ENCODE data around the gene BDKRB2.

The BDKRB2 gene

GRCh38 chr14:96197163-96197852 is 7.3 kb upstream of the BDKRB2 start:
- in situ Hi-C loops (cut with MboI; ENCODE audit: low sequenced_read_pairs): no loop called here

GRCh38 chr14:96197969-96198368 is 6.7 kb upstream of the BDKRB2 start:
- in situ Hi-C loops (cut with MboI; ENCODE audit: low sequenced_read_pairs): no loop called here

GRCh38 chr14:96198430-96199130 is 6.1 kb upstream of the BDKRB2 start:
- in situ Hi-C loops (cut with MboI; ENCODE audit: low sequenced_read_pairs): no loop called here

- in situ Hi-C loops (cut with MboI; ENCODE audit: low sequenced_read_pairs): no loop called here
Measured at GRCh38 chr14:96201157-96201556, 3.5 kb upstream of the BDKRB2 start.

- in situ Hi-C loops (cut with MboI; ENCODE audit: low sequenced_read_pairs): no loop called here
Measured at GRCh38 chr14:96201965-96202364, 2.7 kb upstream of the BDKRB2 start.

- in situ Hi-C loops (cut with MboI; ENCODE audit: low sequenced_read_pairs): no loop called here
Measured at GRCh38 chr14:96202441-96203094, 2.1 kb upstream of the BDKRB2 start.

- in situ Hi-C loops (cut with MboI; ENCODE audit: low sequenced_read_pairs): no loop called here
Measured at GRCh38 chr14:96203116-96203515, 1.5 kb upstream of the BDKRB2 start.

GRCh38 chr14:96203635-96204034 is 1.0 kb upstream of the BDKRB2 start:
- in situ Hi-C loops (cut with MboI; ENCODE audit: low sequenced_read_pairs): no loop called here

- in situ Hi-C loops (cut with MboI; ENCODE audit: low sequenced_read_pairs): no loop called here
Measured at GRCh38 chr14:96205059-96205977, 679 bp downstream of the BDKRB2 start.

GRCh38 chr14:96205978-96206360 is 1.3 kb downstream of the BDKRB2 start:
- in situ Hi-C loops (cut with MboI; ENCODE audit: low sequenced_read_pairs): no loop called here

- in situ Hi-C loops (cut with MboI; ENCODE audit: low sequenced_read_pairs): no loop called here
Measured at GRCh38 chr14:96206461-96206860, 1.8 kb downstream of the BDKRB2 start.

GRCh38 chr14:96207686-96208085 is 3.0 kb downstream of the BDKRB2 start:
- in situ Hi-C loops (cut with MboI; ENCODE audit: low sequenced_read_pairs): no loop called here

GRCh38 chr14:96208739-96209138 is 4.1 kb downstream of the BDKRB2 start:
- in situ Hi-C loops (cut with MboI; ENCODE audit: low sequenced_read_pairs): no loop called here

GRCh38 chr14:96212140-96212539 is 7.5 kb downstream of the BDKRB2 start:
- in situ Hi-C loops (cut with MboI; ENCODE audit: low sequenced_read_pairs): no loop called here

- in situ Hi-C loops (cut with MboI; ENCODE audit: low sequenced_read_pairs): no loop called here
Measured at GRCh38 chr14:96212896-96213295, 8.3 kb downstream of the BDKRB2 start.

- in situ Hi-C loops (cut with MboI; ENCODE audit: low sequenced_read_pairs): no loop called here
Measured at GRCh38 chr14:96213871-96214465, 9.3 kb downstream of the BDKRB2 start.

- in situ Hi-C loops (cut with MboI; ENCODE audit: low sequenced_read_pairs): no loop called here
Measured at GRCh38 chr14:96214793-96215192, 10.2 kb downstream of the BDKRB2 start.

- in situ Hi-C loops (cut with MboI; ENCODE audit: low sequenced_read_pairs): no loop called here
Measured at GRCh38 chr14:96215452-96216244, 11.0 kb downstream of the BDKRB2 start.

GRCh38 chr14:96216627-96217026 is 12.0 kb downstream of the BDKRB2 start:
- in situ Hi-C loops (cut with MboI; ENCODE audit: low sequenced_read_pairs): no loop called here

- in situ Hi-C loops (cut with MboI; ENCODE audit: low sequenced_read_pairs): no loop called here
Measured at GRCh38 chr14:96217376-96217913, 12.8 kb downstream of the BDKRB2 start.

All from HL-60/S4 treated with phorbol 12-myristate 13-acetate at 8.2 ng/mL for 4 days and 3 days (cell line).